GM10847 (cell line): ENCODE measurements around the gene NOL4L.

Experiments
- POLR2A ChIP-seq: IDR thresholded peaks from 2 replicates; pipeline ENCODE4 v1.6.1; 2011; ENCODE audit not compliant: insufficient read length; ENCODE audit errors: extremely low read depth

The NOL4L gene

DNA sequence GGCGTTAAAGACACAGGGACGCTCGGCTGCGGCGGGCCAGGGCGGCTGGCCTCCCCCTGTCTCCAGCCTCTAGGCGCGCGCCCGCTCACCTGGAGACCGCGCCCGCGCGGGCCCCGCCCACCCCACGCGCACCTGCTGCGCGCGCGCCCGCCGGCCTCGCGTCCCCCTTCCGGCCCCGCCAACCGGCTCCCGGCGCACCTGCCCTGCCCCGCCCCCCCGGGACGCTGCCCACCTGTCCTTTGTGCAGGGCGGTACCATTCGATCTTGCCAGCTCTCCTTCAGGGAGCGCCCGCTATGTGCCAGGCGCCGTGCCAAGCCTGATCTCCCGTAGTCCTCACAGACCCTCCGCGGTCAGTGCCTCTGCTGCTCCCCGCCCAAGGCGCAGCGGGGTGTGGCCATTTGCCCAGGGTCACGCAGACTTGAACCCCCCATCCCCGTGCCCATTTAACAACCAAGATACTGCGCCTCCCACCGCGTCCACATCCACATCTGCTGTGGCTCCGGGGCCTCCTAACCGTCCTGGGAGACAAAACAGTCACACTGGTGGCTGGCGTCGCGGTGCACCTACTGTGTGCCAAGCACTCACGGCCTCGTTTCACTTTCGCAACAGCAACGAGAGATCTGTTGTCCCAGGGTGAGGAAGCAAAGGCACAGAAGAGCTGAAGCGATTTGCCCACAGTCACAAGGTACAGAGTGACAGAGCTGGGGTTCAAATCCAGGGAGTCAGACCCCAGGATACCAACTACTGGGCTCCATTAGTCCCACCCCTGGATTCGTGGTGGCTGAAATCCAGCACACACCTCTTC lies 48.1 kb downstream of the NOL4L start:
- no peak for TF ChIP-seq POLR2A

DNA sequence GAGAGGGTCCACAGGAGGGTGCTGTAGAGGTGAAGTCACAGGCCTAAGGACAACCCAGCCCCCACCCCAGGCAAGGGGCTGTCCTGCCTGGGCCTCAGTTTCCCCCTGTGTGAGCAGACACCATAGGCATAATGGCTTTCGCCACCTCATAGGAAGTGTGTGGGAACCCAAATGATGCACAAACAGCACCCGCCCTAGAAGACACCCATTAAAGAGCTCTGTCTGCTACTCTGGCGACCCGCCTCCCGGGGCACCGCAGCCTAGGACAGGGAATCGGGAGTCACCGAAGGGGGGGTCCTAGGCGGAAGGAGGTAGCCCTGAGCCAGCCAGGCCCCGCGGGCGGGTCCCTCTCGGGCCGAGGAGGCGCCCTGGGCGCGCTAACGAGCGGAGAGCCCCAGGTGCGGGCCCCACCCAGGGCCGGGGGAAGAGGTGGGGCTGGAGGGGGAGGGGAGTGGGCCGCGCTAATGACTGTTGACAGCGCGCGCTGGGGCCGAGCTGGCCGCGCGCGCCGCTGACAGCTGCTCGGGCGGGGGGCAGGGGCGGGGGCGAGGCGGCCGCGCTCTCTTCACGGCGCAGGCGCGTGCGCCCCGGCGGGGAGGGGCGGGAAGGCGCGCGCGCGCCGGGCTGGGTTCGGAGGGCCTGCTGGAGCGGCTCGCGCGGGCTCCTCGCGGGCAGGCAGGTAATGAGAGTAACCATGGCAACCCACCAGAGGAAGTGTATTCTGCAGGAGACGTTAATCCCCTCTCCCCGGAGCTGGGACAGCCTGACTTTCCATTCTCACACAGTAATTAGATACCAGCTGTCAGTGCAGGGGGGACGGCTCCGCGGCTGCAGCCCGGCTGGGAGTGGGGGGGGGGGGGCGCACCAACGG lies 48.9 kb downstream of the NOL4L start:
- TF ChIP-seq POLR2A, result no peak

DNA sequence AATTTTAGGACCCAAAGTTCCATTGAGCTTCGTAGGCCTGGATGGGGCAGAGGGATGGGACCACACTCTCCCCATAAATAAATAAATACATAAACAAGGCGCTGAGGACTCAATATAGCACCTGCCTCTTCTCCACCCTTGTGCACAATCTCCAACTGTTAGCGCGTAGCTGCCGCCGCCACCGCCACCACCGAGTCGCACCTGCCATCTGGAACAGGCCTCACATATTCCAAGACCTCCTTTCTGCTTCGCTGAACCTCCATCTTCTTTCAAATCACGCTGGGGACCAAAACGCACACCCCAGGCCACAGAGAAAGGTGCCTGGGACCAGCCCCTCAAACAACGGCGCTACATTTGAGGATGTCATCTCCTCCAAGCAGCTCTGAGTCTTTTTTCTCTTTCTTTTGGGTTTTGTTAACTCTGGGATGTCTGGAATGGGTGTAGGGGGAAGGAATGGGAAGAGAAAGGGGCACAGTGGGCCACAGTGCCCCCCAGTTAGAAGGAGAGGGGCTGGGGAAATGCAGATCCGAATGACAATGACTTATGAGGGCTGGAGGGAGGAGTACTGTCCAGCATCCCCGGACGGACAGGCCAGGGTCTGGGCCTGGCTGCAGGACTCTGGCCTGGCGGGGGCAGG lies 49.7 kb downstream of the NOL4L start:
- no peak for TF ChIP-seq POLR2A

DNA sequence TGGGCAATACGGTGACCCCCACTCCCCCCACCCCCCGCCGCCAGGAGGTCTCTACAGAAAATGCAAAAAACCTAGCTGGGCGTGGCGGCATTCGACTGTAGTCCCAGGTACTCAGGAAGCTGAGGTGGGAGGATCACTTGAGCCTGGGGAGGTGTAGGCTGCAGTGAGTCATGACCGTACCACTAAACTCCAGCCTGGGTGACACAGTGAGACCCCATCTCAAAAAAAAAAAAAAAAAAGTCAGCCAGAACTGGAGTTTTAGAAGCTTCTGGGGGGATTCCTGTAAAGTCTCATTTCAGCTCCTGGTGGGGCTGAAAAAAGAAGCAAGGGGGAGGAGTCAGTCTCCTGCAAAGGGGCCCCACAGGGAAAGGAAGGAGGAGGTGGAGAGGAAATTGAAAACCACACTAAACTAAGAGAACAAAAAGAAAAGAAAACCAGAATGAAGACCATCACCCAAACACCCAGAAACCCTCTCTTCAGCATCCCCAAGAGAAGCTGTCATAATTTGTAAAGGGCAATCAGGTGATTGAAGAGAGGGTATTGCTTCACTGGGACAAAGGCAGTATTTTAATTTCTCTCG lies 50.4 kb downstream of the NOL4L start:
- TF ChIP-seq POLR2A, result no peak

DNA sequence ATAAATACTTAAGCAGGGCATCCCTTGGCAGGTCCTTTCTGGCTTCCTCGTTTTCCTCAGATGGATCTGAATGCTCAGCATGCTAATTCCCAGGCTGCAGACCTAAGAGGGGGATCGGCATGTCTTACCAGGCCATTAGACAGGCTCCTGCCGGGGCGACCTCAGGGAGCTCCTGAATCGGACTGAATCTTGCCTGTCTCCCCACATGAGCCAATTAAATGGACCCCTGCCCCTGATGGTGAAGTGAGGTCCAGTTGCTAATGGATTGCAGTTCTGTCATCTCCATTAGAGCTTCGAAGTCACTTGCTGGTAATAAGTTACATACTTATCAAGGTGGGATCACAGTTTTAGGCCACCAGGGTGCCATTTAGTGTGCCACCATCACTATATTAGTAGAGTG lies 51.4 kb downstream of the NOL4L start:
- TF ChIP-seq POLR2A, result no peak

DNA sequence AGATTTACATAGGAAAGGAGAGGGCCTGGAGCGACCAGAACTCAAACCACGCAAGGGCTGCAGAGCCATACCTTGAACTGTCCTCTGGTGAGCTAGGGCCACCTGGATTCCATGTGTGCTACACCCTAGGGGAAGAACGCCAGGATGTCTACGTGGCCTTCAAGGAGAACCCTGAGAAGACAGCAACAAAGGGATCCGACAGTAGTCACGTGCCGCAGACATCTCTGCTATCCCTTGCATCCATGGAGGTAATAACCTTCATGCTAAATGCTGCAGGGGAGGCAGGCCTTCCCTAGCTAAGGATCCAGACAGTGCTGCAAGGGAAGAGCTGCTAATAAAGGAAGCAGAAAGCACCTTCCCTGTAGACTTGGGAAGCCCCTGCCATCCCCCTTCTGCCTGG lies 52.9 kb downstream of the NOL4L start:
- TF ChIP-seq POLR2A, result no peak

DNA sequence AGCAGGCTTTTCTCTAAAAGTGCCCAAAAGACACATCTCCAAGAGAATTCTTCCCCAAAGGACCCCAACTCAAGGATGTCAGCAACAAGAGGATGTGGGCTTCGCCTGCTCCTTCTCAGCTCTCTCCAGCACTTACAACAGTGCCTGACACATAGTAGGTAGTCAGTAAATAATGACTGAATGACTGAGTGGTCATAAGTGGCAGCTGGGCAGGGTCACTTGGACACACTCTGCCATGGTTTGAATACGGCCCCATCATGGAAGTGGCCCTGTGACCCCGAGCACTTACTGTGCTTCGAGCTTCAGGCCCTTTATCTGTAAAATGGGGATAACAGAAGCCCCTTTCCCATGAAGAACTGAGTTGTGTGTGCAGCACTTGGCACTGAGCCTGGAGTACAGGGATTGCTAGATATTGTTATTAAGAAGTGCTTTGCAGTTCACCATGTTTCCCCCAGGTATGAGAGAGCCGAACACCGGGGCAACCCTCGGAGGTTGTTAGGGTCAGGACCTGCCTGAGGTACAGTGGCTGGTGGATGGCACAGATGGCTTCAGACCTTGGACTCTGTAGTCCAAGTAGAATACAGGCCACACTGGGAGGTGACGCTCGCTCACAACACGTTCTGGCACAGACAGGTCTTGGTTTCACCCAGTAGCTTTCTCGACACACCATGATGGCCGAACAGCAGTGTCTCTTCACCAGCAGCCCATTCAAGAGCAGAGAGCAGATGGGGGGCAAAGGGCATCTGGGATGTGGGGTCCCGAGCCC lies 56.0 kb downstream of the NOL4L start:
- TF ChIP-seq POLR2A, result no peak

DNA sequence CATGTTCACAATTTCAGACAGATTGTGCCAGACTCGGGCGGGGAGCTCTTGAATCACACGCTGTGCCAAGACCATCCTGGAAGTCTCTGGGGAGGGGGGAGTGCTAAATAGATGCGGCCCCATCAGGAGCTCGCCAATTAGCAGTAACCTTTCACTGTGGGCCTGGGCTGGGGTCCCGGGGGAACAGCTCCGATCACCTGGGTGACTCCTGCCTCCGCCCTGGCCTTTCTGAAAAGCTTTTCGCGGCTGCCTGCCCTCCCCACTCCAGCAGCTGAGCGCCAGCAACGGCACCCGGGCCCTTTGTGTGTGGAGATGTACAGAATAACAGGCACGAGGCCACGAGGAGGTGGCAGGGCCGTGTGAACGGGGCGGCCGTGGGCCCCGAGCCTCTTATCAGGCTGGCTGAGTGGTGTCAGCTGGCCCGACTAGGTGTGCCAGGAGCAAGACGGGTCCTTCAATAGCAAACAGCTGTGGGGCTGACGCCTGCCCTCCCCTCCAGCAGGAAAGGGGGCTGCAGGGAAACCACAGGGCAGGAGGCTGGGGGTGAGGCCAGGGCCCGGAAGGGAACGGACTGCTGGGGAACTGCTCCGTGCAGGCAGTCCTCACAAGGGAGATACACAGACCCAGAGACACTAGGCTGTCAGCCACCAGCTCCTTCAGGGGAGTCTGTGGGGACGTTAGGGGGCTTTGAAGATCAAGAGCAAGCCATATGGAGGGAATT lies 56.8 kb downstream of the NOL4L start:
- no peak for TF ChIP-seq POLR2A

DNA sequence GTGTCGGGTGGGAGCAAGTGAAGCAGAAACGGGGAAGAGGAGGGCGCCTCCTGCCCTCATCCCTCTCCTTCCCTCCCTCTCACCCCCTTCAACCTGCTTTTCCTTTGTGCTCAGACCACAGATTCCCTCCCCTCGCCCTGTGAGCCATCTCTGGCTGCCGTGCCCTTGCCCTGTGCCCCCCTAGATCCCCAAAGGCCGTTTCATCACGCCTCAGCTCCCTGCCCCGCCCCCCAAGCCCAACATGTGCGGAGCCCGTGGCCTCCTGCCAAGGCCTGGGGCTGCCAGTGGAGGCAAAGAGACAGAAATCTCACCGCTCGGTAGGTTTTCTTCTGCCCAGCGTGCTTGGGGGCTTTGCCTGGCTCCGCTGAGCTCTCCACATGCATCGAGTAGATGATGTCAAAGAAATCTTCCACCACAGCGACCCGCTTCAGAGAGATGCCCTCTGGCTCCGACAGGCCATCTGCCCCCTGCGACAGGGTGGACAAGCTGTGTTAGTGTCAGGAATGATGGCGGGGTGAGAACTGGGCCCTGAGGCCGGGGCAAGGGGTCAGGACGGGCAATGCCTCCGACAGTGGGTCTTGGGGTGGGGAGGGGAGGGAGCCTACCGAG lies 57.6 kb downstream of the NOL4L start:
- TF ChIP-seq POLR2A, result no peak

DNA sequence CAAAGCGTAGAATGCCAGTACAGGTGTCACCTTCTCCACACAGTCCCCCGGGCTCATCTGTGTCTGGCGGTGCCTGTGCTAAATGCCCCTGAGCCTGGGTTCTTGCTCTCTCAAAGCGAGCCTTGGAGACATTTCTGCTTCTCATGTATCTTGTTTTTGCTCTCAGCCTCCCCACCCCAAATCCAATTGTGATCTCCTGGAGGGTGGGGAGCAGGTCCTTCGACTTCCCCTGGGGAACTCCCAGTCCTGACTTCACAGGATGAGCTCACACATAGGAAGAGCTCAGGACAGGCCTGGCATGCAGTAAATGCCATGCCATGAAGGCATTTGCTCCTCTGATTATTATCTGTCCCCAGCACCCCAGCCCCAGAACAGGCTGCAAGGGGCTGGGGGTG lies 58.1 kb downstream of the NOL4L start:
- TF ChIP-seq POLR2A, result no peak

DNA sequence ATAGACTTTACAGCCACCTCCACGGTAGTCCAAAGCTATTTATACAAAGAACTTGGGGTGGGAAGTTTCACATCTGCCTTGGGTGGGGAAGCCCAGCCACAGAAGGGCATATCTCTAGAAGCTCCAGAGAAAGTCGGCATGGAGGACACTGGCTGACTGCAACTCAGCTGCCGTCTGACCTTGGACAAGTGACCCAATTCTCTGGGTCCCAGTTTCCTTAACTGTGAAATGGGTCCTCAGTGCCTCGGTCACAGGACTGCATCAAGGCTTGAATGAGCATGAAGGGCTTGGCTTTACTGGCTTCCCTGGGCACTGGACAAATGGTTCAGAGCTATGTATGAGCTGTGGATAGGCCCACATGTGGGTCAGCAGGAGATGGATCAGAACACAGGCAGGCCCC lies 58.6 kb downstream of the NOL4L start:
- TF ChIP-seq POLR2A, result no peak

DNA sequence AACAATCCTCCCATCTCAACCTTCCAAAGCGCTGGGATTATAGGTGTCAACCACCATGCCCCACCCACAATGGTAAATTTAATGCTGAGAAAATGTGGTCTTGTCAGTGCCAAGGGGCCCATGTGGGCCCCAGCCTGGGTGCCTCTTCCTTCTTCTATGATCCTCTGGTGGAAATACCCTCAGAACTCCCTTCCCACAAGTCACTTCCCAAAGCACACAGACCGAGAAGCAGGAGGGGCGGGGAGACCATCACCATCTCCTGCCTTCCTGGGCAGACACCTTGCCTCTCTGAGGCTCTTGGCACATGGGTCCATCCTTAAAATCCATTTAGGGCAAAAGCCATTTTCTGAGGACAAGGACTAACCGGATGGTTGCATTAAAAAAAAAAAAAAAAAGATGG lies 59.0 kb downstream of the NOL4L start:
- no peak for TF ChIP-seq POLR2A

DNA sequence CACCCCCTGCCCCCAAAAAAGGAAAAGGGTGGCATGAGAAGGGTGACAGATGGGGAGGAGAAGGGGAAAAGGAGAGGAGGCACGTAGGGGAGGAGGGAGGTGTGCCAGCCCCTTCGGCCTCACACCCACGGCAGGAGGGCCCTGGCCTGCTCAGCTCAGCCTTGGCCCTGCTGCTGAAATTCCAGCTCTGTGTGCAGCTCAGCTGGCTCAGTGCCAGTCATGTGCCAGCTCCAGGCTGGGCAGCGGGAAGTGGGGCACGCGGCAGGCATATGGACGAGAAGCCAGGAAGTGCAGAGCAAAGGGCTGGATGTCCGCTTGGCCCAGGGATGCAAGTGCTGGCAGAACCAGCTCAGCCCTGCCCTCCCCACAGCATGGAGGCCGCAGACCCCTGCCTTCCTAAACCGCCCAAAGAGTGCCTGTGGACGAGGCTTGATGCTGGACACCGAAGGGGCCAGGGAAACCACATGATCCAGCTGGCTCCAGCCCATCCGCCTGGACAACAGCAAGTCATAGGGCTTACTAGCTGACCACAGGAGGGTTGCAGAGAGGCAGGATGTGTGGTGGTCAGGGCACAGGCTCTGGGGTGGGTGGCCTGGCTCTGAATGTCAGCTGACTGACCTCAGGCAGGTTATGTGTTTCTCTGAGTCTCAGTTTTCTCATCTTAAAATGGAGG lies 60.2 kb downstream of the NOL4L start:
- no peak for TF ChIP-seq POLR2A
